Right atrium auricular region (tissue), 2 donors: ENCODE data around the gene RAB7A. TPM values are rescaled to one million over a fixed set of nuclear protein-coding genes. Genes with fewer than 3 reads are reported as not detected.
"Not testable (repeated sequence)": the region's sequence is repeated elsewhere in the genome, so short reads cannot be mapped to it uniquely, and the experiment has no call there.

ENCODE experiments used
- DNase-seq: peaks from one replicate; pipeline ENCODE4 v3.0.0-alpha.2; 2019; ENCODE audit warnings: low spot score
- H3K27ac ChIP-seq, 2 donors: fragments of 200-600 bp; sonication (generic); 1 replicate in 1 of 2; 2 replicates in 1 of 2; pipeline ENCODE4 v1.5.1; 2016 to 2019
- H3K27me3 ChIP-seq, 2 donors: fragments of 200-600 bp; sonication (generic); one replicate each; pipeline versions ENCODE4 v1.5.1 to v1.6.0; 2017 to 2019
- H3K36me3 ChIP-seq: fragments of 200-600 bp; sonication (generic); one replicate; pipeline ENCODE4 v1.5.1; 2016
- H3K4me1 ChIP-seq, 2 donors: fragments of 200-600 bp; sonication (generic); one replicate each; pipeline versions ENCODE4 v1.5.1 to v1.6.0; 2017 to 2019
- H3K4me3 ChIP-seq, 2 donors: fragments of 200-600 bp; sonication (generic); 1 replicate in 1 of 2; 2 replicates in 1 of 2; pipeline ENCODE4 v1.5.1; 2017 to 2019; ENCODE audit warnings: mild to moderate bottlenecking in 1 of 2, moderate library complexity in 1 of 2
- H3K9me3 ChIP-seq, 2 donors: fragments of 200-600 bp; sonication (generic); one replicate each; pipeline ENCODE4 v1.5.1; 2019
- total RNA-seq, 2 donors: library from RNA; depleted of rRNA; stranded (reverse); fragments of >200 nt; gene quantifications; one replicate each; pipeline ENCODE4 v1.1.0, GENCODE V29; 2016
- TF ChIP-seq, protein P1 (sequence below), 2 donors: fragments of 200-600 bp; sonication (generic); IDR thresholded peaks; one replicate each; pipeline ENCODE4 v1.5.1; 2019; ENCODE audit warnings: antibody characterized with exemption in 2 of 2

RAB7A gene
- total RNA-seq, 2 donors from 2014 or later = 123 to 135 TPM

DNA sequence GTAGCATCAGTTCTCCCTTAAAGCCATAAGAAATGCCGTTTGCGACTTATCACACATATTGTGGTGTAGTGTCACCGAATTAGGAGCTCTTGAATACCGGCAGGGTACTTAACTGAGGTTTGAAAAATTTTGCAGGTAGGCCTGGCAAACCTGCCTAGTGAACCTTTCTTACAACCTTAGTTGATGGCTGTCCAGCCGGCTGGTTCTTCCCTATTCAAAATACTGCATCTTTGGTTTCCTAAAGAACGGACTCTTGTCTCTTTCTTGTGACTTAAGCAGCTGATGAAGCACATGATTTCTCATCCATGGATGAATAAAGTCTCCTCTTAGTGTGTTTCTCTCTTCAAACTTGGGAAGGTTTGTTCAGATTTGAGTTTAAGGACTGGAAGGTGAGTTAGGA, 1.5 kb downstream of the RAB7A start:
- peak overlapping the region; percentile 99 to 100 for H3K27ac ChIP-seq
- no peaks in the 10 kb centered on the region for H3K27me3 ChIP-seq
- TF ChIP-seq, protein P1, sequence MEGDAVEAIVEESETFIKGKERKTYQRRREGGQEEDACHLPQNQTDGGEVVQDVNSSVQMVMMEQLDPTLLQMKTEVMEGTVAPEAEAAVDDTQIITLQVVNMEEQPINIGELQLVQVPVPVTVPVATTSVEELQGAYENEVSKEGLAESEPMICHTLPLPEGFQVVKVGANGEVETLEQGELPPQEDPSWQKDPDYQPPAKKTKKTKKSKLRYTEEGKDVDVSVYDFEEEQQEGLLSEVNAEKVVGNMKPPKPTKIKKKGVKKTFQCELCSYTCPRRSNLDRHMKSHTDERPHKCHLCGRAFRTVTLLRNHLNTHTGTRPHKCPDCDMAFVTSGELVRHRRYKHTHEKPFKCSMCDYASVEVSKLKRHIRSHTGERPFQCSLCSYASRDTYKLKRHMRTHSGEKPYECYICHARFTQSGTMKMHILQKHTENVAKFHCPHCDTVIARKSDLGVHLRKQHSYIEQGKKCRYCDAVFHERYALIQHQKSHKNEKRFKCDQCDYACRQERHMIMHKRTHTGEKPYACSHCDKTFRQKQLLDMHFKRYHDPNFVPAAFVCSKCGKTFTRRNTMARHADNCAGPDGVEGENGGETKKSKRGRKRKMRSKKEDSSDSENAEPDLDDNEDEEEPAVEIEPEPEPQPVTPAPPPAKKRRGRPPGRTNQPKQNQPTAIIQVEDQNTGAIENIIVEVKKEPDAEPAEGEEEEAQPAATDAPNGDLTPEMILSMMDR (IDR thresholded peaks at IDR 0.05) = no peak
- H3K9me3 ChIP-seq = no peaks in the 10 kb centered on the region
- H3K4me3 ChIP-seq = peak overlapping the region; percentile 95 to 100
- peaks cover 0 to 55% of the 10 kb centered on the region in 2 donors for H3K4me1 ChIP-seq
- H3K36me3 ChIP-seq = peaks cover 4% of the 10 kb centered on the region
- no peak for DNase-seq

DNA sequence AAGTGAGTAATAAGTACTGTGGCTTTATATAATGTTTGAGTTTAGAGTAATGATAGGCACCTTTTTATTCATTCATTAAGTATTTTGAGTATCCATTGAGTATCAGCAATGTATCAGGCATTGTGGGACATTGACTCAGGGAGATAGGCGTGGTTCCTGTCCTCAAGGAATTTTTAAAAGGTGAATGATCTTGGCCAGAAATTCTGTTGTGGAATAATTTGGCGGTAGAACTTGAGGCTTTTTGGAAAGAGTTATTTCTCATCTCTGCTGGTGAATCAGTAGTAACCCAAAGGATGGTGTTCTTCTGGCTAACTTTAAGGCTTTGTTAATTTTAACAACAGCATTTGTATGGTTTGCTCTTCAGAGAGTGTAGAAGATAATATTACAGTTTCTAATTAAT, 2.0 kb downstream of the RAB7A start:
- H3K9me3 ChIP-seq = no peaks in the 10 kb centered on the region
- no peaks in the 10 kb centered on the region for H3K27me3 ChIP-seq
- peak overlapping the region; percentile 95 to 100 for H3K4me3 ChIP-seq
- peaks cover 0 to 60% of the 10 kb centered on the region in 2 donors for H3K4me1 ChIP-seq
- peaks cover 4% of the 10 kb centered on the region for H3K36me3 ChIP-seq
- DNase-seq = no peak
- peak overlapping the region; percentile 99 to 100 for H3K27ac ChIP-seq
- TF ChIP-seq, protein P1 (IDR thresholded peaks at IDR 0.05) = no peak

DNA sequence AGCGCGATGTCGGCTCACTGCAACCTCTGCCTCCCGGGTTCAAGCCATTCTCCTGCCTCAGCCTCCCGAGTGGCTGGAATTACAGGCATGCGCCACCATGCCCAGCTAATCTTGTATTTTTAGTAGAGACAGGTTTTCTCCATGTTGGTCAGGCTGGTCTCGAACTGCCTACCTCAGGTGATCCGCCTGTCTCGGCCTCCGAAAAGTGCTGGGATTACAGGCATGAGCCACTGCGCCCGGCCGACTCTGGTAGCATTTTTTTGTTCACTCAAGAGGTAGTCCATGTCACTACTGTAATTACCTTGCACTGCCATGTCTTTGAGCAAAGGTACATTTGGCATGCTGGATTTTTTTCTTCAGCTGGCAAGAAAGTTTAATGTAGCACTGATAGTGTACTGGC, 2.5 kb downstream of the RAB7A start:
- peak overlapping the region; percentile 99 to 100 for H3K27ac ChIP-seq

DNA sequence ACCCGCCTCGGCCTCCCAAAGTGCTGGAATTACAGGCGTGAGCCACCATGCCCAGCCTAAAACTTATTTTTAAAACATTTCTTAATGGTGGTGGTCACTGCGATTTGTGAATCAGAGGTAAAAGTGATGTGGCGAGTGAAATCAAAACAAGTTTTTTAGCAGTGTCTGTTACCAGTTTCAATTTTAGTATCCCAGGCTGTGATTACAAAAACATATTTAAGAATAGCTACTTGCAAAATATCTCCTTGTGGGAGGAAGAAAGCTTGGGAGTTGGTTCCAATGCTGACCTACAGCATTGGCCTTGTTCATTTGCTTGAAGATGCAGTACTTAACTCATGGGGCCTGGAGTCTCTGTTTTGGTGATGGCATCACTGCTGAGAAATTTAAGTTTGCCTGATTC, 4.5 kb downstream of the RAB7A start:
- H3K9me3 ChIP-seq = no peaks in the 10 kb centered on the region
- no peaks in the 10 kb centered on the region for H3K27me3 ChIP-seq
- H3K27ac ChIP-seq = peak overlapping the region in 1 of 2 donors; percentile 85
- peaks cover 0 to 83% of the 10 kb centered on the region in 2 donors for H3K4me1 ChIP-seq
- peaks cover 4% of the 10 kb centered on the region for H3K36me3 ChIP-seq
- H3K4me3 ChIP-seq = no peak overlapping the region
- TF ChIP-seq, protein P1 (IDR thresholded peaks at IDR 0.05) = no peak
- DNase-seq = no peak

More for the DNA sequence above, 2.5 kb downstream of the RAB7A start:
- peak overlapping the region in 1 of 2 donors; percentile 3 for H3K4me3 ChIP-seq
- not testable (repeated sequence) for DNase-seq, H3K9me3 ChIP-seq, H3K27me3 ChIP-seq, H3K36me3 ChIP-seq
- H3K4me1 ChIP-seq = peaks cover 0 to 66% of the 10 kb centered on the region in 2 donors

DNA sequence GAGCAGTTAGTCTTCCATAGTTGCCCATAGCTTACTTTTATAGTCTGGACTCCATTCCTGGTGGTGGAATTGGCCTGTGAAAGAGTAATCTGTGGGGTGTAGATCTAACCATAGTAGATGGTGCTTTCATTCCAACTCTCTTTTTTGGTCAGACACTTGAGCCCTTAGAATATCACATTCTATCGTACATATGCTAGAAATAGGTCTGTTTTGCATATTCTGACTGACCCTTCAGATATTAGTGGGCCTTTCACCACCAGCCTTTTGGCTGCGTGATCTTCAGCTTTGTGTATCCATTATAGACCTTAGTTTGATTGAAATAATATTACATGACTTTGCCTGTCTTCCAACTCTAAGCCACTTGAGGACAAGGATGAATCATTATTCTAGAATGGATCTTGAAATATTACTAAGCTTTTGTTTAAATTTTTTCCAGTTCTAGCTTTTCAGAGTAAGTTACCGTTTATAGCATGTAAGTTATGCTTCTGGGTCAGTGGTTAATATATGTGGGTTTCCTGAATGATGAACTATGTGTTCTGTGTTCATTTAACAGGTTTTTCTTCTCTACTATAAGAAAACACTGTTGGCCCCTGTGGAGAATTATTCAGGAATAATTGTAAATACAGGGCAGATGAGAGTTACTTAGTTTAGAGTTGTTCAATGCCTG, 8.7 kb downstream of the RAB7A start:
- H3K36me3 ChIP-seq = no peaks in the 10 kb centered on the region
- no peak overlapping the region for H3K4me3 ChIP-seq
- TF ChIP-seq, protein P1 (IDR thresholded peaks at IDR 0.05) = no peak
- H3K27ac ChIP-seq = no peak overlapping the region
- no peaks in the 10 kb centered on the region for H3K27me3 ChIP-seq
- DNase-seq = no peak
- H3K4me1 ChIP-seq = peaks cover 0 to 70% of the 10 kb centered on the region in 2 donors
- no peaks in the 10 kb centered on the region for H3K9me3 ChIP-seq

DNA sequence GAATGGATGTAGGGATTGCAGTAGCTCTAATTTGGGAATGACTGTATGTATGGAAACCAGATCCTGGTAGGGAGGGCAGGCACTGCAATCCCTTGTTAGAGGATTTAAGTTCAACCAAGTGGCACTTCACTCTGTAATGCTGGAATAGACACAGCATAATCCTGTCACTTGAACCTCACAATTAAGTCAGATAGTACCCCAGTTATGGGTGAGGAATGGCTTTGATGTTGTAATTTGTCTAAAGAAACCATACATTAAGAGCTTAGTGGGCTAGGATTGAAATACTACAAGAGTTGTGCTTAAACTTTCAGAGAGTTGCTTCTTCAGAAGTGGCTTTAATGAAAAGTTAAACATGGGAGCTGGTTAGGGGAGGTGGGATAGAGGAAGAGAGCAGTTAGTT, 9.3 kb downstream of the RAB7A start:
- peak overlapping the region in 1 of 2 donors; percentile 0 for H3K27ac ChIP-seq

More for the DNA sequence above, 9.3 kb downstream of the RAB7A start:
- Histone ChIP-seq H3K9me3 (no peaks in the 10 kb centered on the region), H3K4me1 (peaks cover 0 to 63% of the 10 kb centered on the region in 2 donors), H3K4me3 (no peak overlapping the region), H3K36me3 (no peaks in the 10 kb centered on the region), H3K27me3 (no peaks in the 10 kb centered on the region)
- TF ChIP-seq, protein P1 (IDR thresholded peaks at IDR 0.05) = no peak
- no peak for DNase-seq
